ENCODE data around the gene JAM3. TPM values are rescaled to one million over a fixed set of nuclear protein-coding genes. Genes with fewer than 3 reads are reported as not detected.

JAM3 gene
- total and polyA plus RNA-seq, 2 donors (not counting 3 experiments of a cell fraction or from before 2014, with no cell fraction given), result 78.8 to 137 TPM

DNA sequence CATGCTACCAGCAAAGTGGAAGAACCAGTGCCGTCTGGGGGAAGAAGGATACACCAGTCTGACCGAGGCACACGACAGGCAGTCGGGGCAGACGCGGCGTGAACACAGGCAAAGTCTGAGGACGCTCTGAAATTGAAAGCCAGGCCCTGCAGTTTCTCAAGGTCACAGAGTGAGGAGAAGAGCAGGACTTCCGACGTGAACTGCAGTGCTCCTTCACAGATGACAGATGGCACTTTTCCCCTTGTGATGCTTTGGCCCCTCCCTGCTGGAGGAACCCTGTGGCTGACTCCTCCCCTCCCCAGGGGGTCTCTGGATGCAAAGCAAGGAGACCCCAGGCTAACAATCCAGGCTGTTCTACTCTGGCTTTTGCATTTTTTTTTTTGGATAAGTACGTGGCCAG is 19.6 kb upstream of the JAM3 start:
- H3K4me3 ChIP-seq (replicated peaks in 1 of 3; ENCODE audit: insufficient read depth in 1 of 3, low read depth in 1 of 3, low read length in 3 of 3), result no peak overlapping the region
- DNase-seq (ENCODE audit: low read depth, low spot score) (no peak), FAIRE-seq (no peak)
- no peak for TF ChIP-seq GATA2 (IDR thresholded peaks at IDR 0.05; ENCODE audit: insufficient read depth, insufficient read length, low read depth, low read length)
- no peak for TF ChIP-seq EZH2 (IDR thresholded peaks at IDR 0.05; ENCODE audit: borderline replicate concordance, low read depth, low read length, severe bottlenecking)
- dilution Hi-C loops (cut with MboI; ENCODE audit: extremely low pct_ligation_motif_present, low sequenced_read_pairs), result no loop called here
- intact Hi-C loops (cut with micrococcal nuclease), result no loop called here
- no peaks in the 10 kb centered on the region for H3K79me2 ChIP-seq (ENCODE audit: control insufficient read depth, insufficient read depth, low read length)
- ChIA-PET POLR2A (no interaction called here), CTCF (interaction anchor here (1.1 to 3.6 kb wide), 3 partner anchors 9 to 92 kb away, joined by 3 to 80 read pairs (median 43); no protein-coding TSS in a partner anchor)
- H3K9me3 ChIP-seq (replicated peaks; ENCODE audit: control insufficient read depth, insufficient read depth, low read length), result no peaks in the 10 kb centered on the region
- no peak overlapping the region for H2AFZ ChIP-seq (ENCODE audit: low read depth, low read length)
- H3K9me1 ChIP-seq (replicated peaks; ENCODE audit: control insufficient read depth, extremely low read depth, insufficient read depth, low read length), result no peaks in the 10 kb centered on the region
- H3K4me1 ChIP-seq (ENCODE audit: control insufficient read depth, extremely low read depth, insufficient read depth, low read length), result no peaks in the 10 kb centered on the region
- H3K4me2 ChIP-seq (ENCODE audit: insufficient read depth, low read length), result no peak overlapping the region
- no peaks in the 10 kb centered on the region for H4K20me1 ChIP-seq (replicated peaks; ENCODE audit: control insufficient read depth, extremely low read depth, insufficient read depth, low read length)
- no peaks in the 10 kb centered on the region for H3K36me3 ChIP-seq (ENCODE audit: control insufficient read depth in 2 of 2, extremely low read depth in 1 of 2, insufficient read depth in 2 of 2, low read length in 2 of 2)
- peaks cover 6% of the 10 kb centered on the region in 2 experiments for H3K27me3 ChIP-seq (ENCODE audit: control insufficient read depth in 2 of 2, insufficient read depth in 2 of 2, low read length in 2 of 2)
- no TSS peak for BruUV-seq (replicated peaks)
- H3K27ac ChIP-seq (ENCODE audit: insufficient read depth, low read depth, low read length), result no peak overlapping the region
- H3K9ac ChIP-seq (replicated peaks; ENCODE audit: extremely low read depth, insufficient read depth, low read length), result no peak overlapping the region

DNA sequence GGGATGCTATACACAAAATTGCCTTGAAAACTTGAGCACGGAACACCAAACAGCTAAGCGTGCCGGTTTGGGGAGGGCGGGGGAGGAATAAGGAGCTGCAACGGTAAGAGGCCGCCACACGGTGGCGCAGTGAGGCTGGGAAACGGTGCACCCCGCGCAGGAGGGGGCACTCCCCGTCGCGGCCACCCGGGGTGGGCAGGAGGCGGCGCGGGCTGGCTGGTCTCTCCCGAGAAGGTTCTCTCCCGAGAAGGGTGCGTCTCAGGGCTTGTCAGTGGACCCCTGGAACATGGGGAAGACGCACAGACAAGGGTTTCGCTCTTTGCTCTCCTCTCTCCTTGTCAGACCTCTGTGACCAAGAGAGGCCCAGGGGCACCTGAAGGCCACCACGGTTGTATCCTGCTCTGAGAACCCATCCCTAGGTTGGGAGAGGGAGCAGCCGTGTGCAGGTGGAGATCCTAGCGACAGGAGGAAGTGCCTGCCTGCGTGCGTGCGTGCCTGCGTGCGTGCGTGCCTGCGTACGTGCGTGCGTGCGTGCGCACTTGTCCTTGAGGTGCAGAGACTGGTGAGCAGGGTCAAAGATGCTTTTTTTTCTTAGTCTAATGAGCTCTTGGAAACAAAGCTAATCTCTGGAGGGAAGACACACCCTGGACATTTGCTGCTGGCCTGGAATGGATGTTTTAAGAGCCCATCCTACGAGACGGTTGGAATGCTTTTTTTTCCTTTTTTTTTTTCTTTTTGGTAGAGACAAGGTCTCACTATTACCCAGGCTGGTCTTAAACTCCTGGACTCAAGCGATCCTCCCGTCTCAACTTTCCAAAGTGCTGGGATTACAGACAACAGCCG is 18.1 kb upstream of the JAM3 start:
- Histone ChIP-seq H2AFZ (ENCODE audit: low read depth, low read length) (peak overlapping the region; percentile 88), H3K79me2 (ENCODE audit: control insufficient read depth, insufficient read depth, low read length) (no peaks in the 10 kb centered on the region), H3K9ac (replicated peaks; ENCODE audit: extremely low read depth, insufficient read depth, low read length) (peak overlapping the region; percentile 51), H3K9me3 (replicated peaks; ENCODE audit: control insufficient read depth, insufficient read depth, low read length) (no peaks in the 10 kb centered on the region), H3K27me3 (ENCODE audit: control insufficient read depth in 2 of 2, insufficient read depth in 2 of 2, low read length in 2 of 2) (peaks cover 2 to 6% of the 10 kb centered on the region in 2 experiments), H3K4me2 (ENCODE audit: insufficient read depth, low read length) (peak overlapping the region; percentile 83), H3K36me3 (ENCODE audit: control insufficient read depth in 2 of 2, extremely low read depth in 1 of 2, insufficient read depth in 2 of 2, low read length in 2 of 2) (no peaks in the 10 kb centered on the region), H3K4me1 (ENCODE audit: control insufficient read depth, extremely low read depth, insufficient read depth, low read length) (no peaks in the 10 kb centered on the region), H3K9me1 (replicated peaks; ENCODE audit: control insufficient read depth, extremely low read depth, insufficient read depth, low read length) (no peaks in the 10 kb centered on the region), H3K27ac (ENCODE audit: insufficient read depth, low read depth, low read length) (peak overlapping the region; percentile 22), H3K4me3 (replicated peaks in 1 of 3; ENCODE audit: insufficient read depth in 1 of 3, low read depth in 1 of 3, low read length in 3 of 3) (peak overlapping the region; percentile 14 to 44 (median 27)), H4K20me1 (replicated peaks; ENCODE audit: control insufficient read depth, extremely low read depth, insufficient read depth, low read length) (no peaks in the 10 kb centered on the region)
- dilution Hi-C loops (cut with MboI; ENCODE audit: extremely low pct_ligation_motif_present, low sequenced_read_pairs) (no loop called here), intact Hi-C loops (cut with micrococcal nuclease) (loop anchor here (1.0 kb wide), 3 partner anchors 48 to 89 kb away; no protein-coding TSS in a partner anchor)
- ChIA-PET POLR2A (interaction anchor here (1.3 kb wide), 1 partner anchor 70 kb away, joined by 4 read pairs; no protein-coding TSS in a partner anchor), CTCF (interaction anchor here (0.7 to 3.6 kb wide), 41 partner anchors 10 to 203 kb away, joined by 3 to 80 read pairs (median 5); partner anchors contain the start of genes ACAD8, JAM3, THYN1 and VPS26B)
- peak; percentile 69 for DNase-seq (ENCODE audit: low read depth, low spot score)
- FAIRE-seq, result peak; percentile 59
- TF ChIP-seq, protein P1, sequence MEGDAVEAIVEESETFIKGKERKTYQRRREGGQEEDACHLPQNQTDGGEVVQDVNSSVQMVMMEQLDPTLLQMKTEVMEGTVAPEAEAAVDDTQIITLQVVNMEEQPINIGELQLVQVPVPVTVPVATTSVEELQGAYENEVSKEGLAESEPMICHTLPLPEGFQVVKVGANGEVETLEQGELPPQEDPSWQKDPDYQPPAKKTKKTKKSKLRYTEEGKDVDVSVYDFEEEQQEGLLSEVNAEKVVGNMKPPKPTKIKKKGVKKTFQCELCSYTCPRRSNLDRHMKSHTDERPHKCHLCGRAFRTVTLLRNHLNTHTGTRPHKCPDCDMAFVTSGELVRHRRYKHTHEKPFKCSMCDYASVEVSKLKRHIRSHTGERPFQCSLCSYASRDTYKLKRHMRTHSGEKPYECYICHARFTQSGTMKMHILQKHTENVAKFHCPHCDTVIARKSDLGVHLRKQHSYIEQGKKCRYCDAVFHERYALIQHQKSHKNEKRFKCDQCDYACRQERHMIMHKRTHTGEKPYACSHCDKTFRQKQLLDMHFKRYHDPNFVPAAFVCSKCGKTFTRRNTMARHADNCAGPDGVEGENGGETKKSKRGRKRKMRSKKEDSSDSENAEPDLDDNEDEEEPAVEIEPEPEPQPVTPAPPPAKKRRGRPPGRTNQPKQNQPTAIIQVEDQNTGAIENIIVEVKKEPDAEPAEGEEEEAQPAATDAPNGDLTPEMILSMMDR (IDR thresholded peaks at IDR 0.05; ENCODE audit: extremely low read depth in 1 of 2, insufficient read depth in 1 of 2, low read depth in 1 of 2, low read length in 2 of 2), result peak; percentile 86 to 95
- no peak for TF ChIP-seq GATA2 (IDR thresholded peaks at IDR 0.05; ENCODE audit: insufficient read depth, insufficient read length, low read depth, low read length)
- TF ChIP-seq POLR2AphosphoS5 (IDR thresholded peaks at IDR 0.05; ENCODE audit: insufficient read depth, low read depth, low read length), result no peak
- TF ChIP-seq, protein P2, sequence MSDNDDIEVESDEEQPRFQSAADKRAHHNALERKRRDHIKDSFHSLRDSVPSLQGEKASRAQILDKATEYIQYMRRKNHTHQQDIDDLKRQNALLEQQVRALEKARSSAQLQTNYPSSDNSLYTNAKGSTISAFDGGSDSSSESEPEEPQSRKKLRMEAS (IDR thresholded peaks at IDR 0.05; ENCODE audit: insufficient read depth, insufficient read length), result no peak
- no peak for TF ChIP-seq MYC (IDR thresholded peaks at IDR 0.05; ENCODE audit: low read depth, low read length)
- TF ChIP-seq EZH2 (IDR thresholded peaks at IDR 0.05; ENCODE audit: borderline replicate concordance, low read depth, low read length, severe bottlenecking), result no peak
- BruUV-seq (replicated peaks), result no TSS peak
